OCI-LY1 (cell line): Measurements from ENCODE around the gene TMCO2.

ENCODE experiments used
- H2AFZ ChIP-seq: fragments of 200-600 bp; sonication (generic), shearing (Covaris generic); 2 replicates; pipeline ENCODE4 v1.6.0; 2014; ENCODE audit warnings: antibody characterized with exemption, mild to moderate bottlenecking, low read length
- H3F3A ChIP-seq: fragments of 200-600 bp; sonication (generic), shearing (Covaris generic); 2 replicates; pipeline ENCODE4 v1.6.0; 2014; ENCODE audit warnings: mild to moderate bottlenecking, antibody characterized with exemption, low read length, moderate library complexity; ENCODE audit not compliant: insufficient read depth
- H3K27ac ChIP-seq: fragments of 200-600 bp; sonication (generic); 2 replicates; pipeline ENCODE4 v1.5.1; 2014; ENCODE audit warnings: low read length, mixed run types, mild to moderate bottlenecking, low read depth; ENCODE audit not compliant: poor library complexity, severe bottlenecking
- H3K27me3 ChIP-seq: fragments of 200-600 bp; sonication (generic); 2 replicates; pipeline ENCODE4 v1.6.0; 2014; ENCODE audit warnings: antibody characterized with exemption, mild to moderate bottlenecking, low read length, moderate library complexity; ENCODE audit not compliant: insufficient read depth
- H3K36me3 ChIP-seq: fragments of 200-600 bp; sonication (generic); 2 replicates; pipeline ENCODE4 v1.6.1; 2014; ENCODE audit warnings: mild to moderate bottlenecking, antibody characterized with exemption, low read length, moderate library complexity, mixed read lengths; ENCODE audit not compliant: insufficient read depth
- H3K4me1 ChIP-seq: fragments of 200-600 bp; sonication (generic); 2 replicates; pipeline ENCODE4 v1.5.1; 2014; ENCODE audit warnings: mild to moderate bottlenecking, low read length, moderate library complexity; ENCODE audit not compliant: insufficient read depth, severe bottlenecking
- H3K4me2 ChIP-seq: fragments of 200-600 bp; sonication (generic), shearing (Covaris generic); 2 replicates; pipeline ENCODE4 v1.6.1; 2014; ENCODE audit warnings: low read length
- H3K4me3 ChIP-seq: fragments of 200-600 bp; sonication (generic); 2 replicates; pipeline ENCODE4 v1.5.1; 2014; ENCODE audit warnings: low read length, low read depth, mild to moderate bottlenecking, mixed read lengths; ENCODE audit not compliant: poor library complexity, severe bottlenecking
- H3K79me2 ChIP-seq: fragments of 200-600 bp; shearing (Covaris generic); 2 replicates; pipeline ENCODE4 v1.6.1; 2016; ENCODE audit warnings: mixed run types, low read length, mixed read lengths; ENCODE audit not compliant: insufficient read depth
- H3K9ac ChIP-seq: fragments of 200-600 bp; sonication (generic), shearing (Covaris generic); 2 replicates; pipeline ENCODE4 v1.6.1; 2014; ENCODE audit warnings: mild to moderate bottlenecking, low read length, mixed read lengths
- H3K9me2 ChIP-seq: fragments of 200-600 bp; sonication (generic), shearing (Covaris generic); 2 replicates; pipeline ENCODE4 v1.6.1; 2014; ENCODE audit warnings: low read depth, mild to moderate bottlenecking, low read length, mixed read lengths
- H3K9me3 ChIP-seq: fragments of 200-600 bp; shearing (Covaris generic); 2 replicates; pipeline ENCODE4 v1.6.1; 2014; ENCODE audit warnings: low read length, mixed read lengths
- H4K20me1 ChIP-seq: fragments of 200-600 bp; sonication (generic), shearing (Covaris generic); 2 replicates; pipeline ENCODE4 v1.6.0; 2016; ENCODE audit warnings: mild to moderate bottlenecking, low read length; ENCODE audit not compliant: insufficient read depth
- EZH2 ChIP-seq: fragments of 200-600 bp; sonication (generic), shearing (Covaris generic); IDR thresholded peaks from 2 replicates; pipeline ENCODE4 v1.8.0; 2017; ENCODE audit warnings: borderline replicate concordance, mixed run types, mild to moderate bottlenecking, antibody characterized with exemption, low read length, moderate library complexity, mixed read lengths
- TF ChIP-seq, protein P1 (sequence below): fragments of 200-600 bp; sonication (generic), shearing (Covaris generic); IDR thresholded peaks from 2 replicates; pipeline ENCODE4 v1.5.1; 2017; ENCODE audit warnings: mild to moderate bottlenecking, antibody characterized with exemption, low read length, moderate library complexity, mixed read lengths

The TMCO2 gene

DNA sequence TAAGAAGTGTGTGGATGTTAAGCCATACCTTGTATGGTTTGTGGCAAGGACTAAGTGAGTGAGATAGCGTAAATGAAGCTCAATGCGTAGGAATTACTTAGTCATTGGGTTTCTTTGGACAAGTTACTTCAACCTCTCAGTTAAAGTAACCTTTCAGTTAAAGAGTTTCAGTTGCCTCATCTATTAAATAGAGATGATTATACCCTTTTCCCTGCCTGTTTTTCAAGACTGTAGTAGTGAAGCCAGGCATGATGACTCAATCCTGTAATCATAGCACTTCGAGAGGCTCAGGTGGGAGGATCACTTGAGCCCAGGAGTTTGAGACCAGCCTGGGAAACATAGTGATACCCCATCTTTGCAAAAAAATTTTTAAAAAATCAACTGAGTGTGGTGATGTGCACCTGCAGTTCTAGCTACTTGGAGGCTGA is 16.6 kb downstream of the TMCO2 start:
- no peaks in the 10 kb centered on the region for H3K79me2 ChIP-seq
- no peak overlapping the region for H3K9ac ChIP-seq
- no peak overlapping the region for H3K4me2 ChIP-seq
- H3K27ac ChIP-seq: no peak overlapping the region
- H3K4me3 ChIP-seq: no peak overlapping the region
- no peaks in the 10 kb centered on the region for H3K27me3 ChIP-seq
- H3F3A ChIP-seq: no peaks in the 10 kb centered on the region
- no peak overlapping the region for H2AFZ ChIP-seq
- H3K4me1 ChIP-seq: no peaks in the 10 kb centered on the region
- TF ChIP-seq EZH2: no peak
- TF ChIP-seq, protein P1, sequence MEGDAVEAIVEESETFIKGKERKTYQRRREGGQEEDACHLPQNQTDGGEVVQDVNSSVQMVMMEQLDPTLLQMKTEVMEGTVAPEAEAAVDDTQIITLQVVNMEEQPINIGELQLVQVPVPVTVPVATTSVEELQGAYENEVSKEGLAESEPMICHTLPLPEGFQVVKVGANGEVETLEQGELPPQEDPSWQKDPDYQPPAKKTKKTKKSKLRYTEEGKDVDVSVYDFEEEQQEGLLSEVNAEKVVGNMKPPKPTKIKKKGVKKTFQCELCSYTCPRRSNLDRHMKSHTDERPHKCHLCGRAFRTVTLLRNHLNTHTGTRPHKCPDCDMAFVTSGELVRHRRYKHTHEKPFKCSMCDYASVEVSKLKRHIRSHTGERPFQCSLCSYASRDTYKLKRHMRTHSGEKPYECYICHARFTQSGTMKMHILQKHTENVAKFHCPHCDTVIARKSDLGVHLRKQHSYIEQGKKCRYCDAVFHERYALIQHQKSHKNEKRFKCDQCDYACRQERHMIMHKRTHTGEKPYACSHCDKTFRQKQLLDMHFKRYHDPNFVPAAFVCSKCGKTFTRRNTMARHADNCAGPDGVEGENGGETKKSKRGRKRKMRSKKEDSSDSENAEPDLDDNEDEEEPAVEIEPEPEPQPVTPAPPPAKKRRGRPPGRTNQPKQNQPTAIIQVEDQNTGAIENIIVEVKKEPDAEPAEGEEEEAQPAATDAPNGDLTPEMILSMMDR: no peak
- no peaks in the 10 kb centered on the region for H3K9me2 ChIP-seq
- H4K20me1 ChIP-seq: no peaks in the 10 kb centered on the region
- no peaks in the 10 kb centered on the region for H3K9me3 ChIP-seq
- H3K36me3 ChIP-seq: peaks cover 84% of the 10 kb centered on the region

DNA sequence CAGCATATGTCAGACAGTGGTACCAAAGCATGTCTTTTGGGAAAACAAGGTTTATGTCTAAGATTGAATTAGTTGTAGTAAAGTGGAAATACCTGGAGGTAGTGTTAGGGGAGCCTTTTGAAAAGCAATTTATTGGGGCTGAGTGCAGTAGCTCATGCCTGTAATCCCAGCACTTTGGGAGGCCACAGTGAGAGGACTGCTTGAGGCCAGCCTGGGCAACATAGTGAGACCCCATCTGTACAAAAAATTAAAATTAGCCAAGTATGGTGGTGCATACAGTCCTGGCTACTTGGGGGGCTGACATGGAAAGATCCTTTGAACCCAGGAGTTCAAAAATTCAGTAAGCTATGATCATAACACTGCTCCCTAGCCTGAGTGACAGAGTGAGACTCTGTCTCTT is 17.6 kb downstream of the TMCO2 start:
- TF ChIP-seq, protein P1: no peak
- TF ChIP-seq EZH2: no peak

DNA sequence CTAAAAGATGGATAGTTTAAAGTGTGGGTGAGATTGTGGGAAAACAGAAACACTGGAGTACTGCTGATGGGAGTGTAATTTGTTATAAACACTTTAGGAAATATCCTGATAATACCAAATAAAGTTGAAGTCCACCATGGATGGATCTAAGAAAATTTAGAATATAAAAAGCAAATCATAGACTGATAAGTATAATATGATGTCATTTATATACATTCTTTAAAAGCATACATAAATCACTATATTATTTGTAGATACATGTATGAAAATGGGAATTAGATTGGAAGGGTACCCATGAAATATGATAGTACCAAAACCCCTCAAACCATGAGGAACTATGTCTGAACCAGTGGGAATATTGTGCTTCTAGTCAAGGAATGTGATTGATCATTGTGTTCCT is 18.2 kb downstream of the TMCO2 start:
- H3K79me2 ChIP-seq: no peaks in the 10 kb centered on the region
- TF ChIP-seq, protein P1: no peak
- no peak for TF ChIP-seq EZH2
- no peaks in the 10 kb centered on the region for H3K27me3 ChIP-seq
- no peak overlapping the region for H3K27ac ChIP-seq
- H3K9me2 ChIP-seq: no peaks in the 10 kb centered on the region
- H3K4me2 ChIP-seq: no peak overlapping the region
- no peaks in the 10 kb centered on the region for H4K20me1 ChIP-seq
- no peaks in the 10 kb centered on the region for H3F3A ChIP-seq
- H3K36me3 ChIP-seq: peaks cover 90% of the 10 kb centered on the region
- no peaks in the 10 kb centered on the region for H3K9me3 ChIP-seq
- H3K4me1 ChIP-seq: no peaks in the 10 kb centered on the region
- no peak overlapping the region for H2AFZ ChIP-seq
- H3K9ac ChIP-seq: no peak overlapping the region
- H3K4me3 ChIP-seq: no peak overlapping the region

More for the DNA sequence above, 17.6 kb downstream of the TMCO2 start:
- no peaks in the 10 kb centered on the region for H3K27me3 ChIP-seq
- H2AFZ ChIP-seq: no peak overlapping the region
- no peaks in the 10 kb centered on the region for H3F3A ChIP-seq
- H3K27ac ChIP-seq: no peak overlapping the region
- H3K9ac ChIP-seq: no peak overlapping the region
- H3K9me3 ChIP-seq: no peaks in the 10 kb centered on the region
- no peaks in the 10 kb centered on the region for H3K79me2 ChIP-seq
- H3K9me2 ChIP-seq: no peaks in the 10 kb centered on the region
- H3K4me3 ChIP-seq: no peak overlapping the region
- no peaks in the 10 kb centered on the region for H4K20me1 ChIP-seq
- no peaks in the 10 kb centered on the region for H3K4me1 ChIP-seq
- peaks cover 90% of the 10 kb centered on the region for H3K36me3 ChIP-seq
- H3K4me2 ChIP-seq: no peak overlapping the region
